ENCODE data around the gene KLHDC9.
A peak's percentile ranks its signal among the peaks of the same experiment; 100 is the strongest.

The KLHDC9 gene

DNA sequence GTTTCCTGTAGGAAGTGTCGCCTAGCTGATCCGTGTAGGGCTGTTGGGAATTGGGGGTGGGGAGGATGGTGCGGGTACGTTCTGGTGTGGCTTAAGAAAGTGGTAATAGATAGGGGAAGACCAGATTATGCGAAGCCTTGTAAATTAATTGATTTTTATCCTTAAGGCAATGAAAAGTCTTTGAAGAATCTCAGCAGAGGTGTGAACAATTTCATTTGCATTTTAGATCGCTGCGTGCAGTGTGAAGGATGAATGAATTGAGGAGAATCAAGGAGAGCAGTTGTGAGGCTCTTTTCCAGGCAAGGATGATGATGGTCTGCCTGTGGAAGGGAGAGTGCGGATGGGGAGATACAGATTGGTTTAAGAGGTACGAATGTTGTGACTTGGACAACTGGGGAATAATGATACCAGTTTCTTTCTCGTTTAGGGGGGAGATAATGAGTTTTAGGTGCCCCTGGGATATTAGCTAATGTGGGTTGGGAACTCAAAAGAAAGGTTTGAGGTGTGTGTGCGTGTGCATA lies 35.1 kb downstream of the KLHDC9 start:
- FAIRE-seq: no peak

DNA sequence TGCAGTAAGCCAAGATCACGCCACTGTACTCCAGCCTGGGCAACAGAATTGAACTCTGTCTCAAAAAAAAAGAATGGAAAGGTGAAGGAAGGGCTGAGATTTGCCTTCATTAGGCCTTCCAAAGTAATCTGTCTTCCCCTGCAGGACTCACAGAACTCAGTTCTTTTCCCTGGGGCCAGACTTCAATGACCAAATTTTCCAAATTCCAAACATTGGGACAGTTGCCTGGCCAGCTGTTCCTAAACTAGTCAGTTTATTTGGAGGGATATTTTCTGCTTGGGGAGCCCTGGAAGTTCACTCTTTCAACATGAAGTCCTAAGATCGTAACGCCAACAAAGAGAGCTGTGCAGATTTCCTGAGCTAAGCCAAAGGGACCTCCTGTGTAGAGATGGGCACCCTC lies 39.7 kb downstream of the KLHDC9 start:
- FAIRE-seq: no peak

DNA sequence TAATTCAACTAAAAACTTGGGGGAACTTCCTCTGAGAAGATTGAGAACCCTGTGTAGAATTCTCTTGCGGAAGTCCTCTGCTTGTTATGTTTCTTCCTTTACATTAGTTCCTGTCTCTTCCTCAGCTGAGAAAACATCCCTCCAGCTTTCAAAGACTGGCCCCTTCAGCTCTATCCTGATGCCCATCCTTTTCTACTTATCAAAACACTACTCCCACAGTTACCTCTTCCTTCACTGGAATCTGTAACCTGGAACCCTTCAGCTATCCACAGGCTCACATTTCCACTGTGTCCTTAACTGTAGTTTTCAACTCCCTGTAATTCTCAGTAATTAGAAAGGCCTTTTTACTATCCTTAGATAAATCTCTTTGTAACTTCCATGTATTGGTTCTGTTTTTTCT lies 40.3 kb downstream of the KLHDC9 start:
- no peak for FAIRE-seq

DNA sequence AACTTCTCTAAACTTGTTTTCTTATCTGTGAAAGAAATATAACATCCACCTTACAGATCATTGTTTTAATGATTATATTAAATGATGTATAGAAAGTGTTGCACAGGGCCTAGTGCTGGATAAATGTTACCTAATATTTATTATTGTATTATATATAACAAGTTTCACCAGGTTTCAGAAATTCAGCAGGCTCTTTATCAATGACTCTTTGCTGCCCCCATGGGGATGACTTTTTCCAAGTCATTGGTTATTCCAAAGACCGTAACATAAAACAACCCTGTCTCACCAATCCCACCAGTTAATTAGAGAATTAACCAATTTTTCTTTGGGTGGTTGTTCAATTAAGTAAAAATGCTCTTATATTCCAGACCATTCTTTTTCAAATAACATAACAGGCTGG lies 41.6 kb downstream of the KLHDC9 start:
- FAIRE-seq: peak; percentile 66

DNA sequence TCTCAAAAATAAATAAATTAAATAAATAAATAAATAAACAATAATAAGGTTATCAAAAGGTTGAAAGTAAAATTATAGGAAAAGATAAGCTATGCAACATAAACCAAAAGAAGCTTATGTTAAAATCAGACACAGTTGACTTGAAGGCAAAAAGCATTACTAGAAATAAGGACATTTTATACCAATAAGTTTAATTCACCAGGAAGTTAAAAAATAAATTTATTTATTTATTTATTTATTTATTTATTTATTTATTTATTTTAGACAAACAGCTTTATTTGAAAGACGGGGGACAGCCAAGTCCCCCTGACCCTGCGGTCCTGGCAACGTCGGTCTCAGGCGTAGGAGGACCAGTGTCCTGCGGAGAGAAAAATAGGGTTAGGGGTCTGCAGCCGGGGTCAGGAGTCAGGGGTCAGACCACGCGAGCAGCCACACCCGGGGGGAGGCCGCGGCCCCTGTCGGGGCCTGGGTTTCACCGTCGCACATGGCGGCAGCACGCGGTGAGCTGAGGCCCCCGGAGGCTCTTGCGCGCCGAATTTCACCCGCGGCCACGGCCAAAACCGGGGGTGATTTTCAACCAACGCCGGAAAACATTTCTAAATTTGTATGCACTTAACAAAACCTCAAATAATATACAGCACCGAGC lies 42.7 kb downstream of the KLHDC9 start:
- FAIRE-seq: no peak

DNA sequence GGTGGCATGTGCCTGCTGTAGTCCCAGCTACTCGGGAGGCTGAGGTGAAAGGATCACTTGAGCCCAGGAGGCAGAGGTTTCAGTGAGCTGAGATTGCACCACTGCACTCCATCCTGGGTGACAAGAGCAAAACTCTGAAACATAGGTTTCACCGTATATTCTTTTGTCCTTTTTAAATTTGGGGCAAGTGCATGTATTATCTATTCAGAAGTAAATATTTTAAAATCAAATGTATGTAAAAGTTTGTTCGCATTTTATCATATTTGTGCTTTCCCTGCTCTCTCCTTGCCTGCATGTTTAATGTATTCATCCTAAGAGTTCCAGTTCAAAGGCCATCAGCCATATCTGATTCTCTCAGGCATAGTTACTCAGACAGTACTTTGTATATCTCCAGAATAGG lies 47.7 kb downstream of the KLHDC9 start:
- no peak for FAIRE-seq
